Ovary (tissue), 3 donors: ENCODE data around the gene OR2T27.

Experiments used
- CTCF ChIP-seq, 3 donors: fragments of 450-650 bp in 2 of 3; fragments of 200-600 bp in 1 of 3; IDR thresholded peaks; one replicate each; pipeline versions ENCODE4 v1.5.1 to v1.8.0; 2016 to 2022; ENCODE audit warnings: antibody characterized with exemption in 3 of 3, mild to moderate bottlenecking in 1 of 3
- EP300 ChIP-seq: sonication (generic); formaldehyde crosslinking; IDR thresholded peaks from one replicate; pipeline ENCODE4 v1.6.1; 2017; ENCODE audit warnings: antibody characterized with exemption
- POLR2A ChIP-seq: fragments of 450-650 bp; IDR thresholded peaks from one replicate; pipeline ENCODE4 v1.6.1; 2017; ENCODE audit warnings: antibody characterized with exemption, mild to moderate bottlenecking, moderate library complexity
- donor health status: DM: no; HTN: no; CAD: no.

DNA sequence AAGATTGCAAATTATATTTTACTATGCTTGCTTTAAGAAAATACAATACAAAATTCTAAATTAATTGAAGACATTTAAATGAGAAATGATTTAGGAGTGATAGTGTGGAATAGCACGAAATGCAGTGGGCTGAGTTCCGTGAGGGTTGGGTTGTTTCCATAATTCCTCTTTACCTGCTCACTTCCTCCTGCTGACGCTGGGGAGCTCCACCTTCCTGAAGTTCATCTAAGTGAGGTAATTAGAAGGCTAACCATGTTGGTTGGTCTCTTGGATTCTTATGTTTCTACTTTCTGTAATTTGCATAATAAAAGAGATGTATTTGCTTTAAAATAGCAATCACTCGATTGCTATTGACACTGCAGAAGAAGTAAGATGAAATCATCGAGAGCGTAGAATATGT, 42.6 kb upstream of the OR2T27 start:
- TF ChIP-seq CTCF (IDR thresholded peaks at IDR 0.05) (no peak), EP300 (no peak), POLR2A (no peak)
